NCI-H2227 treated with DMSO at 0.1 percent for 48 hours (cell line): ENCODE measurements around the gene PIEZO2.

Experiments used
- DNase-seq: peaks from one replicate; lab custom pipeline; 2025; lab: John Stamatoyannopoulos, UW

Gene PIEZO2

DNA sequence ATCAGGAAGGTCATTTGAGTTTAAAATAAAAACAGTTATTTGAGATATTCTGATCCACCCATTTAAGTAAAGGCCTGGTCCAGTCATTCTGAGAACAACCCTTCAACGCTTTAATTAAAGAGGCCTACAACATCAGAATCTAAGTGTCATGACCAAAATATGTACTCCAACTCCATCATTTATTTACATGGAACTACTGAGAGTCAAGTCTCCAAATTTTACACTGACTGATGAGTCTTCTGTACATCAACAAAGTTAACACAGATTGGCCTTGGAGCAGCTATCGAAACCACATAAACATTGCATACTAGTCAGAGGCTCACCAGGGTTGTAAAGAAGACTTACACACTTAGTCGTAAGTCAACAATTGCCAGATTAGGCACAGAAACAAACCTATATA, 37.1 kb downstream of the PIEZO2 start:
- no peak for DNase-seq

- DNase-seq = no peak
Measured at GRCh38 chr18:11110509-11110908, 38.9 kb downstream of the PIEZO2 start.

DNA sequence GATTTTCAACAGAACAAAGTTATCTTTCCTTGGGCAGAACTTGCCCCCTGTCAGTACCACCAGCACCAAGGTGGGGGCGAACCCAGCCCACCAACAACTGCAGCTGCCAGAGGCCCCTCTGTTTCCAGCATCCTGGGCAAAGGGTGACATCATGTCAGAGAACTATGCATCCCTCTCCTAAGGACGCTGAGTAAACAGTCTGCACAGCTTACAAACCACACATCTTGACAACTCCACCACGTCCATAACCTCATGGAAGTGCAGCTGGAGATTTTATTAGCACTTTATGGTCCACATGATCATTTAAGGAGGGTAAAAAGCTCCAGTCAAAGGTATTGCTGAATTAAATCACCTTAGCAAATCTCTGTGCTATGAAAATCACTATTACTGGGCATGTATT, 40.4 kb downstream of the PIEZO2 start:
- no peak for DNase-seq

GRCh38 chr18:11106894-11107293, 42.5 kb downstream of the PIEZO2 start:
- no peak for DNase-seq

DNA sequence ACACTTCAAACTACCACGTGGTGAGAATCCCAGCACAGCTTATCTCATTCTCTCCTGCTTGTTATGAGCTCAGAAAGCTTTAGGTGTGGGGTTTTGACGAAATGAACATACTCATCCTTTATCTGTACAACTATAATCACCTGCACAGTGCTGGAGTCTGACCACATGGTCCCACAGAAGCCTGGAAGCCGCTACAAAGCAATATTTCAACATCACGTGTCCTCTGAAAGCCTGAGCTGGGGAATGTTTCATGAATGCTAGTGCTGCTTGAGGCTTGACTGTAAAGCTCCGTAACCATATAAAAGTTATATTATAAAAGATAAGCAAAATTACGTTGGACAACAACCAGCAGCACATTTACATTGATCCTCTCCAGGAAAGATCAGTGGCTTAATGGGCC, 43.9 kb downstream of the PIEZO2 start:
- no peak for DNase-seq

DNA sequence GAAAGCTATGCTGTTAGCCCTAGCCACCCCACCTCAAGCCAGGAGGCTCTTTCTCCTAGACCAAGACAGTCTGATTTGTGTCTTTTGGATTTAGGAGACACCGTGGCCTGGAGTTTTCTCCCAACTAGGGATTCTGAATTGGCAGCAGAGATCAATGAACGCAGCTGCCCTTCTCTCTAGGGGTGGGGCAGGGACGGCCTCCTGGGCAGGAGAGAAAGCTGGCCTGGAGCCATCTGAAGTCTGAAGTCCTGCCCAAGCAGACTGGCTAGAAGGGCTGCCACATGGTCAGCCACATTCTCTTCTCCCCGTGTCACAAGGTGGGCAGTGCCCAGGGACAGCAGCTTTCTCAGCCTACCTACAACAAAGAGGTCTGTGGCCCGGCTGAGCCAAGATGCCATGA, 45.1 kb downstream of the PIEZO2 start:
- no peak for DNase-seq

GRCh38 chr18:11096839-11097750, 52.3 kb downstream of the PIEZO2 start:
- no peak for DNase-seq

- DNase-seq = no peak
Measured at GRCh38 chr18:11096411-11096810, 53.0 kb downstream of the PIEZO2 start.

GRCh38 chr18:11095674-11096293, 53.6 kb downstream of the PIEZO2 start:
- no peak for DNase-seq

DNA sequence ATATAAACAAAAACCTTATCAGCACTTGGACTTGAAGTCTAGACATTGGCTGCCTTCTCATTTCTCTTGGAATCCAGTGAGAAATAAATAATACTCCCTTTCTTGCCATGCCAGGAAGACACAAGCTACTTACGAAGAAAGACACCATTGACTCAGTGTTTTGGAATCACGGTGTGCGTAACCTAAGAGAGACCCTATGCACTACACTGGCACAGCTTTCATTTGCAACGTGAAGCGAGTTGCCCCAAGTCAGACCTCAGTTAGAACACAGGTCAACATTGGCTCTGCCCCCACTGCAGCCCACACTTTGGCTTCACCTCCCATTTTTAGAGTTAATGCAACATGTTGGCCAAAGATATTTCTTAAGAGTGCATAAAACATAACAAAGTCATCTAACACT, 54.2 kb downstream of the PIEZO2 start:
- no peak for DNase-seq

DNA sequence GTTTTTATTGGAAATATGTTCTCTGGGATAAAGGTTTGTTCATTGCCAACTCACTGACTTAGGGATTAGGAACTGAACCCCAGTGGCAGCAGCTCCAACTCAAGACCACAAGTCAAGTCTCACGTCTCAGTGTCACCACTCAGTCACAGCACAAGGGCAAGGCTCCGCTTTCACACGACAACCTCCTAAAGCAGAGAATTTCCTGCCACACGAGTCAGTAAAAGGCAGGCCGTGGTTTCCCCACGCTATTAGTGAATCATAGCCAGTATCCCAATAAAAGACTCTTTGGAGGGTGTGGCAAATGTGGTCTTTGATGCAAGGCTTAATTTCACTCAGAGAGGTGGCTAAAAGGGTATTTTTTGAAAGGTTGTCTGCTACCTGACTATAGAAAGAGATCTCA, 57.6 kb downstream of the PIEZO2 start:
- no peak for DNase-seq

DNA sequence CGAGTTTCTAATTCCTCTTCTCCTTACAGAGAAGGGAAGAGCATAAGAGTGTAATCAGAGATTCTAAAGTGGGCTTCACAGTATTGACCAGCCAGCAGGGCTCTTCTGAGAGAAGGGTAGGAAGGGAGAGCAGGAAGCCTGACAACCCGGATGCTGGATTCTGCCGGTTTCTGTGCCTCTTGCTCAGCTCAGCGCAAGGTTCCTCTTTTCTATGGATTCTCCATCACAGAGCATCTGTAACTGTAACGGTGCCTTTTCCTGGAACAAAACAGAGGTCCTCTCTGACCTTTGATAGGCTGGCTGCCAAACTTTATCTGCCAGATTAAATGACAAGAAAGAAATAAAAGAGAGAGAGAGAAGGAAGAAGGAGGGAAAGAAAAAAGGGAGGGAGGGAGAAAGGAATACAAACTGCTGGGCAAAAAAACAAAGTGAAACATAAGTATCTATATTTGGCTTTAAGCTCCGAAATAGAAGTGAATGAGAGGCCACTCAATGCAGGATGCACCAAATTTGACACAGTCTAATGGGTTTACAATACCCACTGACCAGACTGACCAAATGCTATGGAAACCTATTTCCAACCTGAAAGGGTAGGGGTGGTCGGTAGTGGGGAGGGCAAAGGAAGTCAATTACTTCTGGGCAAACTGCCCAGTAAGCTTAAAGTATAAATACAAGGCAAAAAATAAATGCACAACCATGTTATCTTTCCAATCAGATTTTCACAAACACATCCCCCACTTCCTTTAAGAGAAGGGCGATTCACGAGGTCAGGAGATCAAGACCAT, 59.2 kb downstream of the PIEZO2 start:
- DNase-seq = no peak

DNA sequence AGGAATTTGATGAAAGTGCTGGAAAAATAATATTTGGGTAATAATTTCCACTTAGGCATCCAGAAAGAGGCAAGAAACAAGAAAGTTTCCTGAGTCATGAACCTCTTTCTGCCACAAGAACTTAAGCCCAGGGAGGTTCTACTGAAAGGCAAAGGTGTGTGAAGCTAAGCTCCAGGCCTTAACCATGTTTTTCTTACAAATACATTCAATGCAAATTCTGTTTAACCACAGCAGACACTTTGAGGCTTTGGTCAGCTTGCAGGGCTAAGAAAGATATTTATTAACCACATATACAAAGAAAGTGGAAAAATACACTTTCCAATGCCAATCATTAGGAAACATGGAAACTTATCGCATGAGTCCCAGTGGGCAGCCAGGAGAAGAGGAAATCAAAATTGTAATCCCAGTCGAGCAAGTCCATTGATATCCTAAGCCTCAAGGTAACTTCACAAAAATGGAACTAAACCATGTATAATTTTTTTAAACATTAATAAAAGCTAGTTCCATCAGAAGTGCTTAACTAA, 68.3 kb downstream of the PIEZO2 start:
- no peak for DNase-seq

GRCh38 chr18:11078491-11078890, 70.9 kb downstream of the PIEZO2 start:
- DNase-seq = no peak

DNA sequence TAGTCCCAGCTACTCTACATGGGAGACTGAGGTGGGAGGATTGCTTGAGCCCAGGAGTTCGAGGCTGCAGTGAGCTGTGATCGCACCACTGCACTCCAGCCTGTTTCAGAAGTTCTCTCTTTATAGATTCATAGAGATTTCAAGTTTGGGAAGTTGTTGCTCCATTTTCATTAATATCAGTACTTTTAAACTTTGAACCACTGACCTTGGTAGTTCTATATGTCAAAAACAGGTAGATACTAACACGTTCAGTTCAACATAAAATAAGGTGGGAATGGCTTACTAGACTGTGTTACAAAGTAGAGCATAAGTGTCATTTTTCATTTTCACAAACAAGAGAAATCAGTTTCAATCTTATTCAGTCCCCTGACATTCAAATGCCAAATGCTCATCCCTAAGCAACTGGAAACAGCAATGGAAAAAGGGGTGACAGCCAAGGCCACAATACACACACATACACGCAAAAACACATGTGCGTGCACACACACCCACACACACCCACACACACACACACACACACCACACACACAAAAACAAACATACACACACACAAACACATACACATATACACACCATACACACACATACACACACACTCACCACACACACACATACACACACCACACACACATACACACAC, 71.7 kb downstream of the PIEZO2 start:
- no peak for DNase-seq

DNA sequence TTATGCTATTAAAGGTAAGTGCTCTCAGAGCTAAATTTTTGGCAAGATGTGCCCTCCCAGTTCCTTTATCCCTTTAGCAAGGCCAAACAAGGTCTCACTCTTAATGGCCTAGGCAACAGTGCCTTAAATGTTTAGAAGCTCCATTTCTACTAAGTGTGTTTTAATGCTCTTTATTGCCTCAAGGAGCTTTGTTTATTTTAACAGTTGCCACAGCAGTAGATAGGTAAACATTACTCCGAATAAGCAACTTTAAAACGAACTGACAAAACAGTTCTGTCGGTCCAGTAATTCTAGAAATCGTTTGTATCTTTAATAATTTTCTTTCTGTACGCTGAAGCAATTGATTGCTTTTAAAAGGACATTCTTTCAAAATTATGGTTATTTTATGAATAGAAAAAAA, 74.5 kb downstream of the PIEZO2 start:
- DNase-seq = peak; percentile 31

DNA sequence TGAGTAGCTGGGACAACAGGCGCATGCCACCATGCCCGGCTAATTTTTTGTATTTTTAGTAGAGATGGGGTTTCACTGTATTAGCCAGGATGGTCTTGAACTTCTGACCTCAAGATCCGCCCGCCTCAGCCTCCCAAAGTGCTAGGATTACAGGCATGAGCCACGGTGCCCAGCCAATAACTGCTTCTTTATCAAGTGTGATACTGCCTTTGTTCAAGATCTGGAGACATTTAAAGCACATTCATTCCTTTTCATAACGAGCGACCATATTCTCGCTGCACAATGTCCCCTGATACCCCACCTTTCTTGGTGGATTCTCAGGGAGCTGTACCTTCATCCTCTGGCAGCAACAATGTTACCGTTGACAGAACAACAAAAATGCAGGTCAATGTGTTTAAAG, 75.4 kb downstream of the PIEZO2 start:
- no peak for DNase-seq

- no peak for DNase-seq
Measured at GRCh38 chr18:11072632-11073031, 76.7 kb downstream of the PIEZO2 start.

- no peak for DNase-seq
Measured at GRCh38 chr18:11071300-11071699, 78.1 kb downstream of the PIEZO2 start.

DNA sequence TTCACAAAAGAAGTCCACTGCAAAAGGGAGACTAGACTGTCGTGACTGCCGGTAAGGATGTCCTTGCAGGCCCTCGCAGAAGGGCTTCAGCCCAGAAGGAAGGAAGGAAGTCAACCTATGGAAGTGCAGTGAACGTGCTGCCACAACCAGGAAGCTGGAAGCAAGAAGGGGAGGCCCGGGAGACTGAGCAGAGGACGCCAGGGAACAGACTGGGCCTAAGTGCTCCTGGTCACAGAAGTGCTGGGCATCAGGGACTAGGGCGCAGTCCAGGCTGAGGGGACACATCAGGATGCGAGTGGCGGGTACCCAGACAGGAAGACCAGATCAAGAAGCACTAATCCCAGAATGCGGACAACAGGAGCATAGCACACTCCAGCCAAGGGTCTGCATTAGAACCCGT, 78.8 kb downstream of the PIEZO2 start:
- DNase-seq = no peak

DNA sequence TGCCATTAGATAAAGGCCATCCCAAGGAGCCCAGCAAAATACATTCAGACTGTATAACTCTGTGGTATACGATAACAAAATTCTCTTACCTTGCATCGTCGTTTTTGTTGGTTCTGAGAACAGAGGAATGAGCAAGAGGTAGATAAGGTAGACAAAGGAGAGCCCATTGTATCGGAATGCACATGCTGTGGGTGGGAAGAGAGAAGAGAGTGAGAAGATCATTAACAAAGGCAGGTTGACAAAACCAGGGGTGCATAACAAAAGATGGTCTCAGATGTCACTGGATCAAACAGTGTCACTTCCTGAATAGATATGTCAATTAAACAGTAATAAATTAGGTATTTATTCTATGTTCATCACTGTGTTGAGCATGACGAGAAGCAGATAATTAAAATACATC, 83.3 kb downstream of the PIEZO2 start:
- no peak for DNase-seq
